GM18505 (cell line): ENCODE data around the gene MPZL1.
"Not testable (repeated sequence)": the region's sequence is repeated elsewhere in the genome, so short reads cannot be mapped to it uniquely, and the experiment has no call there.

Experiments
- ATAC-seq: cut with Tn5 transposase; IDR thresholded peaks from one replicate; pipeline ENCODE4 v1.9.1; 2021; ENCODE audit not compliant: unreplicated experiment
- POLR2A ChIP-seq: IDR thresholded peaks from 4 replicates; pipeline ENCODE4 v1.6.1; 2011; ENCODE audit warnings: borderline replicate concordance; ENCODE audit not compliant: insufficient read depth, insufficient read length; ENCODE audit errors: extremely low read depth

MPZL1 gene

DNA sequence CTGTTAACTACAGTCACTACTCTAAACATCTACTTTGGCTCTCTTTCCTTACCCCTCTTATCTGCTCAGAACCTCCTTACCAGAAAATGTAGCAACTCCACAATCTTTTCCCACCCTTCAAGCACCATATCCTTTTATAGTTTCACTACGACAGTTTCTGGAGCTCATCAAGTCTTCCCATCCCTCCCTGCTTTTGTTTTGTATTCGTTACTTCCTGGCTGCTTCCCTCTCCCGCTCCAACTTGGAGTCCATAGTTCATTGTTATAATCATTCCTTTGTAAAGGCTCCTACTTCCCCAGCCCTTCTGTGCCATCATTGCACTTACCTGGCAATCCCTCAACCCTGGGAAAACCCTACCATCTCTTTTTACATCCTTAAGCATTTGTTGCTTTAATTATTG, 18.0 kb downstream of the MPZL1 start:
- no peak for TF ChIP-seq POLR2A
- no peak for ATAC-seq

GRCh38 chr1:167741103-167741502, 19.3 kb downstream of the MPZL1 start:
- ATAC-seq: not testable (repeated sequence)

DNA sequence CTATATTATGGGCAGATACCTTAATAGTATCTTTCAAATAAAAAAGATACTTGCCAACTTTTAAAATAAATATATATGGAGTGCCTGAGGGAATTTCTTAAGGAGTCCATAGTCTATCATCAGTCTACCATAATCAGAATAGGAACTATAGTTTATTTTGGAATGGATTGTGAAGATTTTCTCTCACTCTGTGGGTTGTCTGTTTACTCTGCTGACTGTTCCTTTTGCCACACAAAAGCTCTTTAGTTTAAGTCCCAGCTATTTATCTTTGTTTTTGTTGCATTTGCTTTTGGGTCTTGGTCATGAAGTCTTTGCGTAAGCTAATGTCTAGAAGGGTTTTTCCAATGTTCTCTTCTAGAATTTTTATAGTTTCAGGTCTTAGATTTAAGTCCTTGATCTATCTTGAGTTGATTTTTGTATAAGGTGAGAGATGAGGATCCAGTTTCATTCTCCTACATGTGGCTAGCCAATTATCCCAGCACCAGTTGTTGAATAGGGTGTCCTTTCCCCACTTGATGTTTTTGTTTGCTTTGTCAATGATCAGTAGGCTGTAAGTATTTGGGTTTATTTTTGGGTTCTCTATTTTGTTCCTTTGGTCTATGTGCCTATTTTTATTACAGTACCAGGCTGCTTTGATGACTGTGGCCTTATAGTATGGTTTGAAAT, 20.7 kb downstream of the MPZL1 start:
- ATAC-seq: not testable (repeated sequence)

DNA sequence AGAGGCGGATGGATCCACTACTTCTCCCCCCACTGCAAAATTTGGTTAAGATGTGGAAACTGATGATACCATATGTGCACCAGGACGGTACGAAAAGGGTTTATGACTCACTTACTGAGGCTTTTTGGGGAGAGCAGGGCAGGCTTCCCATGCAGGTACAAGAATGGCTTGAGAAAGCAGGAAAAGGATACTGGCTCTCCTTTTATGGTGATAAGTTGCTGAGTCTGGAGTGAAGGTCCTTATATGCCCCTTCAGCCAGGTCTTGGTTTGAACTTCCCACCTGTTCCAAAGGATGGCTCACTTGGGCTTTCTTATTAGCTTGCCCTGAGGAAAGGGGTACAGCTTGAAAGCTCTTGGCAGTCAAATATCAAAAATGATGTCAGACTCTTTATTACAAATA, 23.1 kb downstream of the MPZL1 start:
- TF ChIP-seq POLR2A: no peak
- no peak for ATAC-seq

- TF ChIP-seq POLR2A: no peak
- no peak for ATAC-seq
Observed at GRCh38 chr1:167746013-167746672, 24.4 kb downstream of the MPZL1 start.

DNA sequence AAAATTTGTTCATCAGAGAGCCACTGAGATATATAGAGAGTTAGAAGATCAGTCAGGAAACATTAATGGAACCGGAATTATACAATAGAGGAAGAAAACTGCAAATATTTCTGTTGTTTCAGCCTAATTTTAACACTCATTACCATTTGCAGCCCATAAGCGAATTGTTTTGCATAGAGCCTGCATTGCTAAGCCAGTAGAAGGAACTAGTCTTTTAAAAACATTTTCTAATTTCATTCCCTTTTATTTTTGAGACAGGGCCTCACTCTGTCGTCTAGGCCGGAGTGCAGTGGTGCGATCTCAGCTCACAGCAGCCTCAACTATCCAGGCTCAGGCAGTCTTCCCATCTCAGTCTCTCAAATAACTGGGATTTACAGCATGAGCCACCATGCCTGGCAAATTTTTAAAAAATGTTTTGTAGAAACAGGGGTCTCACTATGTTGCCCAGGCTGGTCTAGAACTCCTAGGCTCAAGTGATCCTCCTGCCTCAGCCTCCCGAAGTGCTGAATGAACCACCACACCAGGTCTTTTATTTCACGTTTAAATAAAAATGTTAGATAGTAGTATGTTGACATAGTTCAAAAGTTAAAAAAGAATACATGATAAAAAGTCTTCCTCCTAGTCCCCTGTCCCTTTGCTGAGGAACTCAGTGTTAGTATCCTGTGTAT, 25.3 kb downstream of the MPZL1 start:
- ATAC-seq: no peak
- TF ChIP-seq POLR2A: no peak

GRCh38 chr1:167747988-167748387, 26.2 kb downstream of the MPZL1 start:
- TF ChIP-seq POLR2A: no peak
- no peak for ATAC-seq

- ATAC-seq: no peak
- TF ChIP-seq POLR2A: no peak
Observed at GRCh38 chr1:167748906-167749305, 27.1 kb downstream of the MPZL1 start.

- TF ChIP-seq POLR2A: no peak
- ATAC-seq: no peak
Observed at GRCh38 chr1:167749741-167750140, 28.0 kb downstream of the MPZL1 start.

DNA sequence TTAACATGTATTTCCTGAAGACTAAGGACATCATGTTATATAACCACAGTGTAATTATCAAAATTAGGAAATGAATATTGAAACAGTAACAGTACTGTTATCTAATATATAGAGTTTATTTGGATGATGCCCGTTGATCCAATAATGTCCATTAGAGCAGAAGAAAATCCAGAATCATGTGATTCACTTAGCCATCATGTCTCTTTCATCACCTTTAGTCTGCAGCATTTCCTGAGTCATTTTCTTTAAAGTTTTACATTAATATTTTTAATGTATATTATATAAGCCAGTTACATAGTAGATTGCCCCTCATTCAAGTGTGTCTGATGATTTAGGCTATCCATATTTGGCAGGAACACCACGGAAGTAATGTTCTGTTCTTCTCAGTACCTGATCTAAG, 28.9 kb downstream of the MPZL1 start:
- TF ChIP-seq POLR2A: no peak
- no peak for ATAC-seq

DNA sequence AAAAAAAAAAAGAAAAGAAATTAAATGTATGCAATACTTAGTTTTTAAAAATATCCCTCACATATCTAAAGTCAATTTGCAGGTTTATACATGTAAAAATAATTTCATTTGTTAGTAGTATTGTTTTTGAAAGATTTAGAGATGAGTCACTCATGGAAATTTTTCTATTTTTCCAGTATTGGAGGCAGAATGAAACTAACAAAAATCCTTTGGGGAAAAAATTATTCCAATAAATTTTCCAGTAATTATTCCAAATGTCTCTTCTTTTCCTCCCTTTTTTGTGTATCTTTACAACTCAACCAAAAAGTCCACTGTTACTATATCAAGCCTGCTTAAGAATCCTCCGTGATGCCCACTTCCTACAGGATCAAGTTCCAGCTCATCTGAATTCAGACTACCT, 29.9 kb downstream of the MPZL1 start:
- no peak for TF ChIP-seq POLR2A
- ATAC-seq: no peak

DNA sequence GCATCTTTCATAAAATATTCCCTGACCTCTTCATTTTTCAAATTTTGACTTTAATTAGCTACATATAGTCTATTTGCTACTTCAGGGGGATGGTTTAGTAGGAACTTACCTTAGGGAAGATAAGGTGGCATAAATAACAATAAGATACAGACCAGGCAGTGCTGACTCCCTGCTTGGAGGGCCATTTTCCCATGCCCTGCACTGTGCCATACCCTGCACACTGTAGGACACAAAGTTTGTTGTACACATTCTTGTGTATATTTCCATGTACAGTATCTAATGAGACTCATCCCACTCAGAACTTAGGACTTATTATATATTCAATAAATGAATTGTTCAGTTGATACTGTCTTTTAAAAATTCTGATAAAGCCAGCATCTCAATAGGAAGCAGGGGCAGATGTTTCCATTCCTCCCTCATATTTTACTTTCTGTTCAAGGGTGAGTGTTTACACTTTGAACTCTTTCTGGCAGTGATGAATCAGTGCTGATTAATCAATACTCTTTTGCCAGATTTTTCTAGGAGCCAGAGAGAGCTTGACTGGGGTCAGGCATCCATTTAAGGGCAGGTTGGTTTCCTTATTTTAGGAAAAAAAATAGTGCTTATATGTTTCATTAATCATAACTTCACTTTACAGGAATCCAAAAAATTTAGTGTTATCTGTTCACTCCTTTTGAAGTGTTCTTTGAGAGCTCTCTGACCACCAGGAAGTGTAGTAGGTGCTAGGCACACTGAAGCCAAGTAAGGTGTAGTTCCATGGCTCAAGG, 30.6 kb downstream of the MPZL1 start:
- no peak for ATAC-seq

GRCh38 chr1:167755654-167756053, 33.9 kb downstream of the MPZL1 start:
- ATAC-seq: no peak
- TF ChIP-seq POLR2A: no peak

More for the DNA sequence above, 30.6 kb downstream of the MPZL1 start:
- no peak for TF ChIP-seq POLR2A
